ENCODE data around the gene GSTA2.

Gene GSTA2

GRCh38 chr6:52725143-52725534 lies 38.1 kb downstream of the GSTA2 start:
- no peak overlapping the region for H3K9ac ChIP-seq (ENCODE audit: low read length)
- no peak overlapping the region for H3K27ac ChIP-seq (ENCODE audit: low read depth, low read length)
- H4K12ac ChIP-seq (ENCODE audit: low read depth, low read length) = no peak overlapping the region
- H3K27me3 ChIP-seq (ENCODE audit: insufficient read depth, low read length) = no peaks in the 10 kb centered on the region
- H3K79me2 ChIP-seq (ENCODE audit: control insufficient read depth, insufficient read depth, low read length, poor library complexity) = no peaks in the 10 kb centered on the region
- no CpG with 5 or more reads among the region's 3 CpGs for WGBS (ENCODE audit: extremely low coverage, insufficient coverage, insufficient read length)
- no peak overlapping the region for H3K4ac ChIP-seq (ENCODE audit: low read depth, low read length)
- no peaks in the 10 kb centered on the region for H3K79me1 ChIP-seq (ENCODE audit: low read length)
- H2BK120ac ChIP-seq (ENCODE audit: insufficient read depth, low read length, poor library complexity) = no peak overlapping the region
- H3K14ac ChIP-seq (ENCODE audit: low read length) = no peak overlapping the region
- no peak overlapping the region for H4K8ac ChIP-seq (ENCODE audit: low read depth, low read length)
- peak in 1 of 2 donors; percentile 3 for DNase-seq
- no peak overlapping the region for H2BK12ac ChIP-seq (ENCODE audit: low read length)
- peaks cover 2 to 3% of the 10 kb centered on the region in 2 experiments for H3K4me1 ChIP-seq (ENCODE audit: control insufficient read depth in 1 of 2, insufficient read depth in 2 of 2, low read length in 2 of 2)
- H2BK5ac ChIP-seq (ENCODE audit: low read depth, low read length, poor library complexity) = no peak overlapping the region
- H3K18ac ChIP-seq (ENCODE audit: low read length) = no peak overlapping the region
- no peaks in the 10 kb centered on the region for H3K9me3 ChIP-seq (ENCODE audit: insufficient read depth, low read depth, low read length)
- no peak overlapping the region for H3K4me3 ChIP-seq (ENCODE audit: low read depth, low read length)
- H2AK5ac ChIP-seq (ENCODE audit: low read length) = no peak overlapping the region
- no peaks in the 10 kb centered on the region for H3K36me3 ChIP-seq (ENCODE audit: control insufficient read depth in 1 of 2, insufficient read depth in 2 of 2, low read length in 2 of 2)
- no peak overlapping the region for H3K23ac ChIP-seq (ENCODE audit: low read length)
- no peak overlapping the region for H4K91ac ChIP-seq (ENCODE audit: low read depth, low read length)
- H2AFZ ChIP-seq (ENCODE audit: insufficient read depth, low read length, poor library complexity) = no peak overlapping the region
- no peak overlapping the region for H3K4me2 ChIP-seq (ENCODE audit: low read length)

- H2AK5ac ChIP-seq (ENCODE audit: low read length) = no peak overlapping the region
- H3K4ac ChIP-seq (ENCODE audit: low read depth, low read length) = no peak overlapping the region
- no peak overlapping the region for H3K27ac ChIP-seq (ENCODE audit: low read depth, low read length)
- H4K91ac ChIP-seq (ENCODE audit: low read depth, low read length) = no peak overlapping the region
- H3K79me2 ChIP-seq (ENCODE audit: control insufficient read depth, insufficient read depth, low read length, poor library complexity) = no peaks in the 10 kb centered on the region
- no peak overlapping the region for H3K9ac ChIP-seq (ENCODE audit: low read length)
- no peaks in the 10 kb centered on the region for H3K36me3 ChIP-seq (ENCODE audit: control insufficient read depth in 1 of 2, insufficient read depth in 2 of 2, low read length in 2 of 2)
- H2BK5ac ChIP-seq (ENCODE audit: low read depth, low read length, poor library complexity) = no peak overlapping the region
- H3K9me3 ChIP-seq (ENCODE audit: insufficient read depth, low read depth, low read length) = no peaks in the 10 kb centered on the region
- H4K8ac ChIP-seq (ENCODE audit: low read depth, low read length) = no peak overlapping the region
- H4K12ac ChIP-seq (ENCODE audit: low read depth, low read length) = no peak overlapping the region
- H2BK12ac ChIP-seq (ENCODE audit: low read length) = no peak overlapping the region
- no peak overlapping the region for H2AFZ ChIP-seq (ENCODE audit: insufficient read depth, low read length, poor library complexity)
- no peak overlapping the region for H3K4me2 ChIP-seq (ENCODE audit: low read length)
- no peaks in the 10 kb centered on the region for H3K27me3 ChIP-seq (ENCODE audit: insufficient read depth, low read length)
- no peak overlapping the region for H3K18ac ChIP-seq (ENCODE audit: low read length)
- H3K4me3 ChIP-seq (ENCODE audit: low read depth, low read length) = no peak overlapping the region
- peak; percentile 65 to 91 for DNase-seq
- no peak overlapping the region for H3K23ac ChIP-seq (ENCODE audit: low read length)
- no peak overlapping the region for H3K14ac ChIP-seq (ENCODE audit: low read length)
- H2BK120ac ChIP-seq (ENCODE audit: insufficient read depth, low read length, poor library complexity) = no peak overlapping the region
- no peaks in the 10 kb centered on the region for H3K79me1 ChIP-seq (ENCODE audit: low read length)
- WGBS (ENCODE audit: extremely low coverage, insufficient coverage, insufficient read length) = no CpG with 5 or more reads among the region's 13 CpGs
- H3K4me1 ChIP-seq (ENCODE audit: control insufficient read depth in 1 of 2, insufficient read depth in 2 of 2, low read length in 2 of 2) = peaks cover 2 to 3% of the 10 kb centered on the region in 2 experiments
Measured at GRCh38 chr6:52724406-52725121, 38.7 kb downstream of the GSTA2 start.

GRCh38 chr6:52724042-52724405 lies 39.3 kb downstream of the GSTA2 start:
- Histone ChIP-seq H2BK120ac (ENCODE audit: insufficient read depth, low read length, poor library complexity) (no peak overlapping the region), H3K4ac (ENCODE audit: low read depth, low read length) (no peak overlapping the region), H3K4me1 (ENCODE audit: control insufficient read depth in 1 of 2, insufficient read depth in 2 of 2, low read length in 2 of 2) (peaks cover 2 to 3% of the 10 kb centered on the region in 2 experiments), H3K14ac (ENCODE audit: low read length) (no peak overlapping the region), H3K79me1 (ENCODE audit: low read length) (no peaks in the 10 kb centered on the region), H3K79me2 (ENCODE audit: control insufficient read depth, insufficient read depth, low read length, poor library complexity) (no peaks in the 10 kb centered on the region), H3K4me2 (ENCODE audit: low read length) (no peak overlapping the region), H3K27ac (ENCODE audit: low read depth, low read length) (no peak overlapping the region), H4K12ac (ENCODE audit: low read depth, low read length) (no peak overlapping the region), H3K36me3 (ENCODE audit: control insufficient read depth in 1 of 2, insufficient read depth in 2 of 2, low read length in 2 of 2) (no peaks in the 10 kb centered on the region), H4K8ac (ENCODE audit: low read depth, low read length) (no peak overlapping the region), H3K23ac (ENCODE audit: low read length) (no peak overlapping the region), H2AFZ (ENCODE audit: insufficient read depth, low read length, poor library complexity) (no peak overlapping the region), H3K18ac (ENCODE audit: low read length) (no peak overlapping the region), H2AK5ac (ENCODE audit: low read length) (no peak overlapping the region), H3K9me3 (ENCODE audit: insufficient read depth, low read depth, low read length) (no peaks in the 10 kb centered on the region), H3K27me3 (ENCODE audit: insufficient read depth, low read length) (no peaks in the 10 kb centered on the region), H3K9ac (ENCODE audit: low read length) (no peak overlapping the region), H3K4me3 (ENCODE audit: low read depth, low read length) (no peak overlapping the region), H2BK5ac (ENCODE audit: low read depth, low read length, poor library complexity) (no peak overlapping the region), H4K91ac (ENCODE audit: low read depth, low read length) (no peak overlapping the region), H2BK12ac (ENCODE audit: low read length) (no peak overlapping the region)
- no CpG with 5 or more reads among the region's 2 CpGs for WGBS (ENCODE audit: extremely low coverage, insufficient coverage, insufficient read length)
- DNase-seq = peak; percentile 23 to 69

- no peak overlapping the region for H4K91ac ChIP-seq (ENCODE audit: low read depth, low read length)
- no peak for DNase-seq
- H3K79me2 ChIP-seq (ENCODE audit: control insufficient read depth, insufficient read depth, low read length, poor library complexity) = no peaks in the 10 kb centered on the region
- no CpG with 5 or more reads among the region's 2 CpGs for WGBS (ENCODE audit: extremely low coverage, insufficient coverage, insufficient read length)
- no peak overlapping the region for H3K9ac ChIP-seq (ENCODE audit: low read length)
- H3K18ac ChIP-seq (ENCODE audit: low read length) = no peak overlapping the region
- no peaks in the 10 kb centered on the region for H3K79me1 ChIP-seq (ENCODE audit: low read length)
- H2AK5ac ChIP-seq (ENCODE audit: low read length) = no peak overlapping the region
- no peak overlapping the region for H2BK12ac ChIP-seq (ENCODE audit: low read length)
- no peak overlapping the region for H2AFZ ChIP-seq (ENCODE audit: insufficient read depth, low read length, poor library complexity)
- H3K9me3 ChIP-seq (ENCODE audit: insufficient read depth, low read depth, low read length) = no peaks in the 10 kb centered on the region
- H4K12ac ChIP-seq (ENCODE audit: low read depth, low read length) = no peak overlapping the region
- no peak overlapping the region for H3K23ac ChIP-seq (ENCODE audit: low read length)
- H2BK5ac ChIP-seq (ENCODE audit: low read depth, low read length, poor library complexity) = no peak overlapping the region
- no peak overlapping the region for H3K4me3 ChIP-seq (ENCODE audit: low read depth, low read length)
- no peak overlapping the region for H3K4me2 ChIP-seq (ENCODE audit: low read length)
- peaks cover 2 to 3% of the 10 kb centered on the region in 2 experiments for H3K4me1 ChIP-seq (ENCODE audit: control insufficient read depth in 1 of 2, insufficient read depth in 2 of 2, low read length in 2 of 2)
- no peaks in the 10 kb centered on the region for H3K36me3 ChIP-seq (ENCODE audit: control insufficient read depth in 1 of 2, insufficient read depth in 2 of 2, low read length in 2 of 2)
- H3K27me3 ChIP-seq (ENCODE audit: insufficient read depth, low read length) = no peaks in the 10 kb centered on the region
- H3K14ac ChIP-seq (ENCODE audit: low read length) = no peak overlapping the region
- no peak overlapping the region for H3K4ac ChIP-seq (ENCODE audit: low read depth, low read length)
- no peak overlapping the region for H3K27ac ChIP-seq (ENCODE audit: low read depth, low read length)
- H2BK120ac ChIP-seq (ENCODE audit: insufficient read depth, low read length, poor library complexity) = no peak overlapping the region
- H4K8ac ChIP-seq (ENCODE audit: low read depth, low read length) = no peak overlapping the region
Measured at GRCh38 chr6:52720321-52720720, 43.0 kb downstream of the GSTA2 start.
